ENCODE results near the gene ACP3. TPM values are rescaled to one million over a fixed set of nuclear protein-coding genes. Genes with fewer than 3 reads are reported as not detected.

ACP3 gene
- total and polyA plus RNA-seq, 9 of the 15 experiments (the other 6 are each of a cell fraction or from before 2014, with no cell fraction given), result 0.08 to 1.1 (median 0.21) TPM

DNA sequence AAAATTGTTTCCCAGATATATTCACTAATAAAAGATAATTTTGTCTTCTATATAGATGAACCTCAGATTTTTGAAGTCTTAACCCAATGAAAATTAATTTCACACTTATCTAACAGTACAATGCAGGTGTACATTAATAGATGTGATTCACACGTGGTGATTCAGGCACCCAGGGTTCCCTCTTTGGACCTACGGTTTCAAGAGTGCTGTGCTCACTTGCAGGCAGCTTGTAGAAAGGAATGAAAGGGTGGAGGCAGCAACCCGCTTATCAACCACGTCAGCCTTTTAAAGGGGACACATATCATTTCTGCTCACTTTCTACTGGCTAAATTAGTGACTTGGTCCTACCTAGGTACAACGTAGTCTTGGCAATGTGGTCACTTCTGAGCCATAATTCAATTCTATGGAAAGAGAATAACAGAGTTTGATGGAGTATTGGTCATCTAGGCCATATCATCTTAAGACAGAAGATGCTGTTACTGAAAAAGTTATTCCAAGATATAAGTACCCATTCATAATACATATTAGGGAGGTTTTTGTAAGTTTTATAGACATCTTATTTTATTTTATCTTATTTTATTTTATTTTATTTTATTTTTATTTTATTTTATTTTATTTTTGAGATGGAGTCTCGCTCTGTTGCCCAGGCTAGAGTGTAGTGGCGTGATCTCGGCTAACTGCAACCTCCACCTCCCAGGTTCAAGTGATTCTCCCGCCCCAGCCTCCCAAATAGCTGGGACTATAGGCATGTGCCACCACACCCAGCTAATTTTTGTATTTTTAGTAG, 37.9 kb downstream of the ACP3 start:
- Histone ChIP-seq H3K4me3 (no peak overlapping the region), H3K9me3 (replicated peaks; ENCODE audit: control insufficient read depth, insufficient read depth, low read depth, low read length) (no peaks in the 10 kb centered on the region), H3K79me2 (ENCODE audit: control insufficient read depth, insufficient read depth, low read length) (no peaks in the 10 kb centered on the region), H3K9me1 (ENCODE audit: control insufficient read depth, insufficient read depth, low read length) (no peaks in the 10 kb centered on the region), H3K27me3 (ENCODE audit: control insufficient read depth in 2 of 2, insufficient read depth in 2 of 2, low read length in 2 of 2) (peaks cover 0 to 5% of the 10 kb centered on the region in 2 experiments; a peak in 1 of 5 replicates), H3K36me3 (ENCODE audit: control insufficient read depth, insufficient read depth, low read length) (no peaks in the 10 kb centered on the region), H2AFZ (ENCODE audit: low read depth, low read length) (no peak overlapping the region), H3K9ac (ENCODE audit: insufficient read depth in 1 of 2, low read depth in 2 of 2, low read length in 2 of 2) (no peak overlapping the region), H3K4me2 (ENCODE audit: insufficient read depth, low read length) (no peak overlapping the region), H3K27ac (ENCODE audit: extremely low read depth, low read depth, low read length) (no peak overlapping the region), H4K20me1 (replicated peaks; ENCODE audit: control insufficient read depth, insufficient read depth, low read length) (no peaks in the 10 kb centered on the region), H3K4me1 (replicated peaks in 1 of 2; ENCODE audit: control insufficient read depth in 2 of 2, insufficient read depth in 2 of 2, low read length in 2 of 2) (no peaks in the 10 kb centered on the region)
- WGBS (ENCODE audit: insufficient coverage, low coverage, missing lambda C conversion rate), result 1% methylated on average over 9 of the region's 9 CpGs
- no peak for FAIRE-seq
- in situ Hi-C loops (cut with MboI) (no loop called here), intact Hi-C loops (cut with micrococcal nuclease) (loop anchor here (5.0 kb wide), 2 partner anchors 182 to 287 kb away; no protein-coding TSS in a partner anchor)
- no peak for DNase-seq (ENCODE audit: extremely low read depth in 1 of 4, low spot score in 3 of 4)
- ChIA-PET POLR2A (no interaction called here), CTCF (ENCODE audit: low intra/inter-chr PET ratio) (interaction anchor here (1.8 kb wide), 1 partner anchor 44 kb away, joined by 5 read pairs; no protein-coding TSS in a partner anchor)
- BruUV-seq (replicated peaks), result no TSS peak
- TF ChIP-seq, protein P1, sequence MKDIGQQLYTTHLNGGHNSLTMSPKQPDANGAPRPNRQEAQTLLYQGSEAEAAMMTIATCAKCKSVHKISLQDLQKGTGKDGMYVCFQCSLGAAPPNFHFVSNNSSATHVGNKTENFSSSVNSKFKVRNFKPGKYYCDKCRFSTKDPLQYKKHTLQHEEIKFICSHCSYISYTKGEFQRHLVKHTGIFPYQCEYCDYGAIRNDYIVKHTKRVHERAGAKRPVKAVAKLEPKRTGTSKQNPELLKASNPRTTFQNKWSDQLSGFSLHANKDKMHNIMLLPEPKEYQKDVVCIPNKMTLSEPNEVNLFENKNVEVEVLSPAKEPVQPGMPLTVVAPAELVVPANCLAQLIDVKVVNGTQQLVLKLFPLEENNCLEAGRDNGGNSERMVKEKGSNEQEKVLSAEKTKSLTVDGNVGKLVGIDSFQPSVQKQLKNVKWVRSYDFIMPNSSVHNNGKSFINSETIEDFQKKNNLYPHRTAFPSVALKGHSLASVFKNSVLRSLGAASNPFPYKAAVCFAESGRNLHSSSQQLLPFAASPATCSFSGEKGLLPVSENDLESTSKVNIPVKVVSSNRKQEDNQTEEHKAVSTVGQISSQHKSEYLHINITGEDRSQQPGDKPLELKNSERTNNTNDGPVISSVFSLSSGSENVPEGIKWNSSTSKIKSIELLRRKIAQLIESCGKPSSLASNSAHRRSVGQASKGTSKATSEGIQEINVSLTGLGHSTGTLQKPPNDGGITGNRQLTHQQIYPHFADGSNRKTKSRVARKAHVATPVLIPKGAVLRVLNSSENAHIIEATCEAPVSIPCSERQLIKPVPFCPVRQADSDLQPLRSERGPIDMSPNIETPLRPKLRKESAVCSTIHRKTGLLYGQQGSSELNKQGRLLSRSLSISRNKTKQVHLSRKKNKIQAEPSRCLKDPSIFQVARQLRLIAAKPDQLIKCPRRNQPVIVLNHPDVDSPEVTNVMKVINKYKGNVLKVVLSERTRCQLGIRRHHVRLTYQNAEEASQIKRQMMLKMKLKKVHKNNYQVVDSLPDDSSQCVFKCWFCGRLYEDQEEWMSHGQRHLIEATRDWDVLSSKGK (CRISPR knock-in tag; IDR thresholded peaks at IDR 0.05), result no peak
- no peak for TF ChIP-seq GABPA (tag; conservative IDR thresholded peaks at IDR 0.05; ENCODE audit: low read depth)
- TF ChIP-seq ETV6 (IDR thresholded peaks at IDR 0.05; ENCODE audit: borderline replicate concordance in 1 of 2, low read depth in 2 of 2, low read length in 1 of 2), result no peak
- TF ChIP-seq ETV6 (CRISPR knock-in tag; IDR thresholded peaks at IDR 0.05; ENCODE audit: borderline replicate concordance), result no peak
- no peak for TF ChIP-seq POU5F1 (IDR thresholded peaks at IDR 0.05; ENCODE audit: borderline replicate concordance, low read depth, low read length, partially characterized antibody)
- TF ChIP-seq NCOA6 (IDR thresholded peaks at IDR 0.05), result no peak
- no peak for TF ChIP-seq ZNF384 (IDR thresholded peaks at IDR 0.05; ENCODE audit: low read depth, low read length)
- TF ChIP-seq ARNT (IDR thresholded peaks at IDR 0.05), result no peak
- TF ChIP-seq RCOR1 (IDR thresholded peaks at IDR 0.05; ENCODE audit: borderline replicate concordance in 1 of 2, low read depth in 2 of 2, low read length in 2 of 2), result no peak
- TF ChIP-seq ESRRB (CRISPR knock-in tag; IDR thresholded peaks at IDR 0.05; ENCODE audit: borderline replicate concordance), result no peak
- TF ChIP-seq, protein P2, sequence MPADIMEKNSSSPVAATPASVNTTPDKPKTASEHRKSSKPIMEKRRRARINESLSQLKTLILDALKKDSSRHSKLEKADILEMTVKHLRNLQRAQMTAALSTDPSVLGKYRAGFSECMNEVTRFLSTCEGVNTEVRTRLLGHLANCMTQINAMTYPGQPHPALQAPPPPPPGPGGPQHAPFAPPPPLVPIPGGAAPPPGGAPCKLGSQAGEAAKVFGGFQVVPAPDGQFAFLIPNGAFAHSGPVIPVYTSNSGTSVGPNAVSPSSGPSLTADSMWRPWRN (IDR thresholded peaks at IDR 0.05; ENCODE audit: low read depth), result no peak
- TF ChIP-seq, protein P3, sequence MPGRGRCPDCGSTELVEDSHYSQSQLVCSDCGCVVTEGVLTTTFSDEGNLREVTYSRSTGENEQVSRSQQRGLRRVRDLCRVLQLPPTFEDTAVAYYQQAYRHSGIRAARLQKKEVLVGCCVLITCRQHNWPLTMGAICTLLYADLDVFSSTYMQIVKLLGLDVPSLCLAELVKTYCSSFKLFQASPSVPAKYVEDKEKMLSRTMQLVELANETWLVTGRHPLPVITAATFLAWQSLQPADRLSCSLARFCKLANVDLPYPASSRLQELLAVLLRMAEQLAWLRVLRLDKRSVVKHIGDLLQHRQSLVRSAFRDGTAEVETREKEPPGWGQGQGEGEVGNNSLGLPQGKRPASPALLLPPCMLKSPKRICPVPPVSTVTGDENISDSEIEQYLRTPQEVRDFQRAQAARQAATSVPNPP (IDR thresholded peaks at IDR 0.05; ENCODE audit: borderline replicate concordance, insufficient read depth, insufficient read length), result no peak
- no peak for TF ChIP-seq RNF2 (IDR thresholded peaks at IDR 0.05)
- ATAC-seq, result no peak

Measured in K562 (cell line).